Measurements from ENCODE around the gene LEMD2. TPM values are rescaled to one million over a fixed set of nuclear protein-coding genes. Genes with fewer than 3 reads are reported as not detected.

Gene LEMD2
- total RNA-seq, 1 donor from 2014 or later: 58.5 TPM

- DNase-seq: no peak
Measured at GRCh38 chr6:33754222-33754621, 34.7 kb downstream of the LEMD2 start.

DNA sequence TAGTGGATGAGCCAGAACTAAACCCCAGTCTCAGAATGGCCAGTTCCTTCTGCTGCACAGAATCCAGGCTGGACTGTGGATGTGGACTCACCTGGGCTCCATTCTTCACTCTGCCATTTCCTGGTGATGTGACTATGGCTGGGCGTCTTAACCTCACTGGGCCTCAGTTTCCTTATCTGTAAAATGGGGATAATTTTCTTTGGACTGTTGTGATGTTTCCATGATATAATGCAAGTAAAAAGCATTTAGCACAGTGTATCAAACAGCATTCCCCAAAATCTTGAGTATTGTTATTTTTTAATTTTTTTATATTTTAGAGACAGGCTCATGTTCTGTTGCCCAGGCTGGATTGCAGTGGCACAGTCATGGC lies 36.3 kb downstream of the LEMD2 start:
- no peak for DNase-seq

- DNase-seq: no peak
Measured at GRCh38 chr6:33751771-33752645, 36.9 kb downstream of the LEMD2 start.

GRCh38 chr6:33750244-33750991 lies 38.5 kb downstream of the LEMD2 start:
- DNase-seq: no peak

GRCh38 chr6:33749401-33749800 lies 39.5 kb downstream of the LEMD2 start:
- no peak for DNase-seq

- no peak for DNase-seq
Measured at GRCh38 chr6:33748841-33749240, 40.1 kb downstream of the LEMD2 start.

DNA sequence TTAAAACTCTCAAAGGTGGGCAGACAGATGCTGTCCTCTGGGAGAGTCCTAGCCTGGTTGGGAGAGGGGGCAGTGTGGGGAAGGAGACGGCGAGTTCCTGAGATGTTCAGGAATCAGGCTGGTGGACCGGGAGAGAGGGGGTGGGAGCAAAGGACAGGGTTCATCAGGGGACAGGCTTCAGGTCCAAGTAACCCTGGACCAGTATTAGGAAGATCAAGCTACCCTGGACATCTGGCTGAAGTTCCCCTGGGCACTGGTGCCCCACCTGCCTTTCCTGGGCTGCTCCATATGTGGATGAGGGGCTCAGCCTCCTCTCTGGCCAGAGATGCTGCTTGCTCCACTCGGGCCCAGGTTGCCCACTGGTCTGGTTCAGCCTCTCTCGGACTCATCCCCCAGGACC lies 41.1 kb downstream of the LEMD2 start:
- no peak for DNase-seq

GRCh38 chr6:33746651-33747100 lies 42.3 kb downstream of the LEMD2 start, which contains the start of gene IP6K3:
IP6K3 (minus strand) TSS chr6:33746905; CDS start chr6:33735476, 11,429 bp downstream.
- DNase-seq: no peak

GRCh38 chr6:33746036-33746600 lies 42.8 kb downstream of the LEMD2 start:
- peak; percentile 19 for DNase-seq

- DNase-seq: no peak
Measured at GRCh38 chr6:33745548-33745947, 43.4 kb downstream of the LEMD2 start.

- no peak for DNase-seq
Measured at GRCh38 chr6:33744895-33745546, 43.9 kb downstream of the LEMD2 start.

- DNase-seq: peak; percentile 83
Measured at GRCh38 chr6:33744001-33744848, 44.7 kb downstream of the LEMD2 start.

- no peak for DNase-seq
Measured at GRCh38 chr6:33742837-33743236, 46.1 kb downstream of the LEMD2 start.

GRCh38 chr6:33742092-33742491 lies 46.8 kb downstream of the LEMD2 start:
- DNase-seq: peak; percentile 5

DNA sequence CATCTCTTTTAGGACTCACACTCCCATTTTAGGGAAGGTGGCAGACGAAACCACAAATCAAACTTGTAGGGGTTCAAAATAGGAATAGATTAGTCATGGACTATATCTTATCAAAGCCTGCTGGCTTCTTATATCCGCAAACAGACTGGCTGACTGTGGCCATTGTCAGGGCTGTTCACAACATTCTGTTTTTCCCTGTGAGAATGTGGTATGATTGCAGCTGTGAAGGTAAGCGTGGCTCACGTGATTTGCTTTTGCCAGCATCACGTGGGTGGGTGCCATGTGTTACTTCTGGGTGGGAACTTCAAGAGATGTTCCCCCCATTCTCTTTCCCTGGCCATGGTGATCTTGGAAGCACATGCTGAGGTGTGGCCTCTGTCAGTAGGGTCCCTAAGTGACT lies 48.1 kb downstream of the LEMD2 start:
- DNase-seq: no peak

GRCh38 chr6:33740204-33740608 lies 48.7 kb downstream of the LEMD2 start:
- DNase-seq: no peak

- DNase-seq: no peak
Measured at GRCh38 chr6:33739571-33739970, 49.4 kb downstream of the LEMD2 start.

GRCh38 chr6:33738879-33739278 lies 50.1 kb downstream of the LEMD2 start:
- DNase-seq: no peak

GRCh38 chr6:33738153-33738552 lies 50.8 kb downstream of the LEMD2 start:
- DNase-seq: no peak

GRCh38 chr6:33737267-33738026 lies 51.5 kb downstream of the LEMD2 start:
- DNase-seq: no peak

GRCh38 chr6:33735216-33735615 lies 53.7 kb downstream of the LEMD2 start:
- DNase-seq: no peak
